ENCODE data around the gene NECTIN2.

DNA sequence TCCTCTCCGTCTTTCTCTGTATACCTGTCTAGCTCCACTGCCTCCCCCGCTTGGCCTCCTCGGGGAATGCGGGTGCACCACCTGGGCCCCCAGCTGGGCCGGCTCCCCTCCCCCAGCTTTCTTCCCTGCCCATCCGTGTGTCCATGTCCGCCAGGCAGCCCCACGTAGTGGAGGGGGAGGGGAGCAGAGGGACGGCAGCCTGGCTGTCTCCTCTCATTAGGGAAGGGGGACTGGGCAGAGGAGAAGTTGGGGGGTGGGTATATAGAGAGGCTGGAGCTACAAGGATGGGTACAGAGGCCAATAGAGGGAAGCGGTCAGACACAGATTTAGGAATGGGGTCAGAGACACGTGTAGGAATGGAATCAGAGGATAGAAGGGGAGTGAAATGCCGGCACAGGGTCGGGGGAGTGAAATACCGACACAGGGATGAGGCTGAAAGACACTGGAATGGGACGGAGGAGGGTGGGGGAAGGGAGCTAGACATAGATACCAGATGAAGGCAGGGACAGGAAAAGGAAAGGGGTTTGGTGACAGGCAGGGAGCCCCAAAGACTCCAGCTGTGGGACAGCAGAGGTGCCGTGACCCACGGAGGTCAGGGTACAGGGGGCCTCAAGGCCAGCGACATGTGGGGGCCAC, 2.8 kb downstream of the NECTIN2 start:
- TF ChIP-seq POLR2AphosphoS5 (IDR thresholded peaks at IDR 0.05) (no peak), POLR2A (IDR thresholded peaks at IDR 0.05) (no peak), EP300 (IDR thresholded peaks at IDR 0.05) (no peak)
- TF ChIP-seq, protein P1, sequence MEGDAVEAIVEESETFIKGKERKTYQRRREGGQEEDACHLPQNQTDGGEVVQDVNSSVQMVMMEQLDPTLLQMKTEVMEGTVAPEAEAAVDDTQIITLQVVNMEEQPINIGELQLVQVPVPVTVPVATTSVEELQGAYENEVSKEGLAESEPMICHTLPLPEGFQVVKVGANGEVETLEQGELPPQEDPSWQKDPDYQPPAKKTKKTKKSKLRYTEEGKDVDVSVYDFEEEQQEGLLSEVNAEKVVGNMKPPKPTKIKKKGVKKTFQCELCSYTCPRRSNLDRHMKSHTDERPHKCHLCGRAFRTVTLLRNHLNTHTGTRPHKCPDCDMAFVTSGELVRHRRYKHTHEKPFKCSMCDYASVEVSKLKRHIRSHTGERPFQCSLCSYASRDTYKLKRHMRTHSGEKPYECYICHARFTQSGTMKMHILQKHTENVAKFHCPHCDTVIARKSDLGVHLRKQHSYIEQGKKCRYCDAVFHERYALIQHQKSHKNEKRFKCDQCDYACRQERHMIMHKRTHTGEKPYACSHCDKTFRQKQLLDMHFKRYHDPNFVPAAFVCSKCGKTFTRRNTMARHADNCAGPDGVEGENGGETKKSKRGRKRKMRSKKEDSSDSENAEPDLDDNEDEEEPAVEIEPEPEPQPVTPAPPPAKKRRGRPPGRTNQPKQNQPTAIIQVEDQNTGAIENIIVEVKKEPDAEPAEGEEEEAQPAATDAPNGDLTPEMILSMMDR (IDR thresholded peaks at IDR 0.05), result no peak

Measured in suprapubic skin (tissue), 4 donors.